ENCODE results near the gene USP2.

Gene USP2

GRCh38 chr11:119363851-119364590 lies 17.5 kb downstream of the USP2 start:
- peak; percentile 20 to 28 for DNase-seq (ENCODE audit: low read depth in 2 of 2, low spot score in 1 of 2)

- DNase-seq (ENCODE audit: low read depth in 2 of 2, low spot score in 1 of 2), result no peak
These were observed 18.2 kb downstream of the USP2 start for GRCh38 chr11:119363081-119363850.

GRCh38 chr11:119362741-119363080 lies 18.8 kb downstream of the USP2 start:
- DNase-seq (ENCODE audit: low read depth in 2 of 2, low spot score in 1 of 2), result no peak

- no peak for DNase-seq (ENCODE audit: low read depth in 2 of 2, low spot score in 1 of 2)
These were observed 19.4 kb downstream of the USP2 start for GRCh38 chr11:119361941-119362725.

- no peak for DNase-seq (ENCODE audit: low read depth in 2 of 2, low spot score in 1 of 2)
These were observed 20.3 kb downstream of the USP2 start for GRCh38 chr11:119361056-119361787.

- DNase-seq (ENCODE audit: low read depth in 2 of 2, low spot score in 1 of 2), result no peak
These were observed 21.9 kb downstream of the USP2 start for GRCh38 chr11:119359365-119360214.

- DNase-seq (ENCODE audit: low read depth in 2 of 2, low spot score in 1 of 2), result no peak
These were observed 24.4 kb downstream of the USP2 start for GRCh38 chr11:119357074-119357473.

GRCh38 chr11:119356349-119357031 lies 25.0 kb downstream of the USP2 start:
- peak; percentile 34 to 44 for DNase-seq (ENCODE audit: low read depth in 2 of 2, low spot score in 1 of 2)

- DNase-seq (ENCODE audit: low read depth in 2 of 2, low spot score in 1 of 2), result no peak
These were observed 26.2 kb downstream of the USP2 start for GRCh38 chr11:119355091-119355843.

GRCh38 chr11:119352857-119353260 lies 28.6 kb downstream of the USP2 start:
- DNase-seq (ENCODE audit: low read depth in 2 of 2, low spot score in 1 of 2), result no peak

GRCh38 chr11:119351232-119351631 lies 30.3 kb downstream of the USP2 start:
- no peak for DNase-seq (ENCODE audit: low read depth in 2 of 2, low spot score in 1 of 2)

GRCh38 chr11:119350302-119350701 lies 31.2 kb downstream of the USP2 start:
- DNase-seq (ENCODE audit: low read depth in 2 of 2, low spot score in 1 of 2), result no peak

GRCh38 chr11:119347940-119348605 lies 33.4 kb downstream of the USP2 start:
- DNase-seq (ENCODE audit: low read depth in 2 of 2, low spot score in 1 of 2), result no peak

GRCh38 chr11:119347242-119347641 lies 34.2 kb downstream of the USP2 start:
- DNase-seq (ENCODE audit: low read depth in 2 of 2, low spot score in 1 of 2), result no peak

GRCh38 chr11:119346605-119347004 lies 34.9 kb downstream of the USP2 start, which contains the start of gene MFRP:
MFRP (minus strand) TSS chr11:119346705; CDS start chr11:119346513, 192 bp downstream.
- no peak for DNase-seq (ENCODE audit: low read depth in 2 of 2, low spot score in 1 of 2)

GRCh38 chr11:119345685-119346084 lies 35.8 kb downstream of the USP2 start:
- no peak for DNase-seq (ENCODE audit: low read depth in 2 of 2, low spot score in 1 of 2)

- no peak for DNase-seq (ENCODE audit: low read depth in 2 of 2, low spot score in 1 of 2)
These were observed 37.0 kb downstream of the USP2 start for GRCh38 chr11:119344291-119345010.

GRCh38 chr11:119343726-119344125 lies 37.8 kb downstream of the USP2 start:
- DNase-seq (ENCODE audit: low read depth in 2 of 2, low spot score in 1 of 2), result no peak
